ENCODE data around the gene TRABD2A. TPM values are rescaled to one million over a fixed set of nuclear protein-coding genes. Genes with fewer than 3 reads are reported as not detected.

TRABD2A gene
- total and polyA plus RNA-seq, 9 of the 15 experiments (the other 6 are each of a cell fraction or from before 2014, with no cell fraction given) = 0.07 to 0.45 (median 0.25) TPM

GRCh38 chr2:84906900-84907714 is 26.2 kb upstream of the TRABD2A start (continued):
- no peak for TF ChIP-seq GABPB1 (CRISPR knock-in tag; IDR thresholded peaks at IDR 0.05)
- no peak for TF ChIP-seq KLF16 (IDR thresholded peaks at IDR 0.05)
- TF ChIP-seq HMBOX1 (IDR thresholded peaks at IDR 0.05) = peak; percentile 57; the same call in 1 of the 2 replicates
- TF ChIP-seq NR0B1 (IDR thresholded peaks at IDR 0.05; ENCODE audit: partially characterized antibody) = no peak
- no peak for TF ChIP-seq DACH1 (IDR thresholded peaks at IDR 0.05; ENCODE audit: partially characterized antibody)
- no peak for TF ChIP-seq ZFP30 (CRISPR knock-in tag; IDR thresholded peaks at IDR 0.05; ENCODE audit: borderline replicate concordance)
- TF ChIP-seq, protein P1, sequence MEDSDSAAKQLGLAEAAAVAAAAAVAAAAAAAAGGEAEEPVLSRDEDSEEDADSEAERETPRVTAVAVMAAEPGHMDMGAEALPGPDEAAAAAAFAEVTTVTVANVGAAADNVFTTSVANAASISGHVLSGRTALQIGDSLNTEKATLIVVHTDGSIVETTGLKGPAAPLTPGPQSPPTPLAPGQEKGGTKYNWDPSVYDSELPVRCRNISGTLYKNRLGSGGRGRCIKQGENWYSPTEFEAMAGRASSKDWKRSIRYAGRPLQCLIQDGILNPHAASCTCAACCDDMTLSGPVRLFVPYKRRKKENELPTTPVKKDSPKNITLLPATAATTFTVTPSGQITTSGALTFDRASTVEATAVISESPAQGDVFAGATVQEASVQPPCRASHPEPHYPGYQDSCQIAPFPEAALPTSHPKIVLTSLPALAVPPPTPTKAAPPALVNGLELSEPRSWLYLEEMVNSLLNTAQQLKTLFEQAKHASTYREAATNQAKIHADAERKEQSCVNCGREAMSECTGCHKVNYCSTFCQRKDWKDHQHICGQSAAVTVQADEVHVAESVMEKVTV (CRISPR knock-in tag; IDR thresholded peaks at IDR 0.05) = no peak
- TF ChIP-seq HNRNPLL (IDR thresholded peaks at IDR 0.05; ENCODE audit: low read depth, low read length, poor library complexity, severe bottlenecking) = no peak
- TF ChIP-seq ZNF766 (CRISPR knock-in tag; conservative IDR thresholded peaks at IDR 0.05) = no peak
- TF ChIP-seq KAT7 (CRISPR knock-in tag; IDR thresholded peaks at IDR 0.05; ENCODE audit: borderline replicate concordance) = no peak
- no peak for TF ChIP-seq KHSRP (IDR thresholded peaks at IDR 0.05)
- TF ChIP-seq CBFB (CRISPR knock-in tag; IDR thresholded peaks at IDR 0.05) = no peak
- peak; percentile 16; the same call in 1 of the 2 replicates for TF ChIP-seq MYNN (IDR thresholded peaks at IDR 0.05)
- TF ChIP-seq MYNN (CRISPR knock-in tag; IDR thresholded peaks at IDR 0.05) = no peak
- TF ChIP-seq, protein P2, sequence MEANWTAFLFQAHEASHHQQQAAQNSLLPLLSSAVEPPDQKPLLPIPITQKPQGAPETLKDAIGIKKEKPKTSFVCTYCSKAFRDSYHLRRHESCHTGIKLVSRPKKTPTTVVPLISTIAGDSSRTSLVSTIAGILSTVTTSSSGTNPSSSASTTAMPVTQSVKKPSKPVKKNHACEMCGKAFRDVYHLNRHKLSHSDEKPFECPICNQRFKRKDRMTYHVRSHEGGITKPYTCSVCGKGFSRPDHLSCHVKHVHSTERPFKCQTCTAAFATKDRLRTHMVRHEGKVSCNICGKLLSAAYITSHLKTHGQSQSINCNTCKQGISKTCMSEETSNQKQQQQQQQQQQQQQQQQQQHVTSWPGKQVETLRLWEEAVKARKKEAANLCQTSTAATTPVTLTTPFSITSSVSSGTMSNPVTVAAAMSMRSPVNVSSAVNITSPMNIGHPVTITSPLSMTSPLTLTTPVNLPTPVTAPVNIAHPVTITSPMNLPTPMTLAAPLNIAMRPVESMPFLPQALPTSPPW (CRISPR knock-in tag; IDR thresholded peaks at IDR 0.05) = peak; percentile 75
- TF ChIP-seq AFF1 (IDR thresholded peaks at IDR 0.05; ENCODE audit: low read depth in 1 of 2, partially characterized antibody in 2 of 2) = no peak
- no peak for TF ChIP-seq TCF3 (CRISPR knock-in tag; IDR thresholded peaks at IDR 0.05)
- peak in 1 of 2 experiments; percentile 29; a peak in 1 of 4 replicates for TF ChIP-seq NRF1 (conservative IDR thresholded peaks at IDR 0.05 in 1 of 2, IDR thresholded peaks at IDR 0.05 in 1 of 2)
